Measurements from ENCODE around the gene ZNF580.

DNA sequence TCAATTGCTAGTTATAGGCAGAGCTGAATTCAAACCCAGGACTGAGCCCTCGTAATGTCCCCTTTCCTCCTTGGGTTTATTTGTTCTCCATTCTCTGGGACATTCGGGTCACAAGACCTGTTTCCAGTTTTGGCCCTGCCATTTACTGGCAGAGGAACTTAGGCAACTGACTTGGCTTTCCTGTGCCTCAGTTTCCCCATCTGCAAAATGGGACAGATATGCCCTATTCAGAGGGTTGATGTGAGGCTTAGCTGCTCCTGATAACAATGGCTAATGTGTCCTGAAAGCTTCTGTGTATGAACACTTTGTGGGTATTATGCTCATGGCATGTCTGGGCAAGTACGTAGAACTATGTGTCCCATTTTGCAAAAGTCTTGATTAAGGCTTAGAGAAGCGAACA is 39.7 kb upstream of the ZNF580 start:
- TF ChIP-seq, protein P1, sequence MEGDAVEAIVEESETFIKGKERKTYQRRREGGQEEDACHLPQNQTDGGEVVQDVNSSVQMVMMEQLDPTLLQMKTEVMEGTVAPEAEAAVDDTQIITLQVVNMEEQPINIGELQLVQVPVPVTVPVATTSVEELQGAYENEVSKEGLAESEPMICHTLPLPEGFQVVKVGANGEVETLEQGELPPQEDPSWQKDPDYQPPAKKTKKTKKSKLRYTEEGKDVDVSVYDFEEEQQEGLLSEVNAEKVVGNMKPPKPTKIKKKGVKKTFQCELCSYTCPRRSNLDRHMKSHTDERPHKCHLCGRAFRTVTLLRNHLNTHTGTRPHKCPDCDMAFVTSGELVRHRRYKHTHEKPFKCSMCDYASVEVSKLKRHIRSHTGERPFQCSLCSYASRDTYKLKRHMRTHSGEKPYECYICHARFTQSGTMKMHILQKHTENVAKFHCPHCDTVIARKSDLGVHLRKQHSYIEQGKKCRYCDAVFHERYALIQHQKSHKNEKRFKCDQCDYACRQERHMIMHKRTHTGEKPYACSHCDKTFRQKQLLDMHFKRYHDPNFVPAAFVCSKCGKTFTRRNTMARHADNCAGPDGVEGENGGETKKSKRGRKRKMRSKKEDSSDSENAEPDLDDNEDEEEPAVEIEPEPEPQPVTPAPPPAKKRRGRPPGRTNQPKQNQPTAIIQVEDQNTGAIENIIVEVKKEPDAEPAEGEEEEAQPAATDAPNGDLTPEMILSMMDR (IDR thresholded peaks at IDR 0.05; ENCODE audit: insufficient read depth, low read depth, low read length) = no peak
- no peak for TF ChIP-seq EZH2 (IDR thresholded peaks at IDR 0.05; ENCODE audit: insufficient read depth, low read length)
